GM10248 (cell line): ENCODE results near the gene LIX1.

Source experiments
- CTCF ChIA-PET: fragments of 300-600 bp; sonication (Branson Sonifier 250); formaldehyde crosslinking; extraction: SDS; loops from one replicate; lab custom pipeline; 2021; ENCODE audit warnings: antibody characterized with exemption; lab: Yijun Ruan, JAX
- POLR2A ChIA-PET: fragments of 350-650 bp; sonication (Branson Sonifier 250); formaldehyde crosslinking; extraction: SDS; loops from one replicate; lab custom pipeline; 2020; ENCODE audit warnings: antibody characterized with exemption; lab: Yijun Ruan, JAX
- DNase-seq: peaks from one replicate; pipeline ENCODE4 v3.0.0; 2012; ENCODE audit errors: extremely low spot score
- TF ChIP-seq, protein P1 (sequence below): IDR thresholded peaks from 2 replicates; pipeline ENCODE4 v1.5.1; 2012; ENCODE audit warnings: mild to moderate bottlenecking, low read depth; ENCODE audit errors: extremely low read depth, missing control alignments, control extremely low read depth

Gene LIX1

DNA sequence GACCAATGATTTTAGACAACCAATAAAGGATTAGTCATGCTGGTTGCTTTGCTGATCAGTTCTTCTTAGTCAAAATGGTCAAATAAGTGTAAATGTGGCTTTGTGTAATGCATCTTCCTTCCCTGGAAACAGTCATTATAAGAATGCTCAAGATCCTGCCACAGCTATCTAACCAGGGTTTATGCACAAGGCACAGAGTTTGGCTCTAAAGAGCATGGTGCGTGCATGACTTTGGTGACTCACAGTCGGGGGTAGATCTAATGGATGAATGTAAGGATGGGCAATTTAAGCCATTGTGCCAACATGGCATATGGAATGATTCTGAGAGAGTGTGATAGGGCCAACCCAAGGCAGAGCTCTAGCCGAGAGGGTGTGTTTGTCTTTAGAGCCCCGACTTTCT, 6.5 kb downstream of the LIX1 start:
- no peak for DNase-seq
- ChIA-PET POLR2A (no interaction called here), CTCF (no interaction called here)

DNA sequence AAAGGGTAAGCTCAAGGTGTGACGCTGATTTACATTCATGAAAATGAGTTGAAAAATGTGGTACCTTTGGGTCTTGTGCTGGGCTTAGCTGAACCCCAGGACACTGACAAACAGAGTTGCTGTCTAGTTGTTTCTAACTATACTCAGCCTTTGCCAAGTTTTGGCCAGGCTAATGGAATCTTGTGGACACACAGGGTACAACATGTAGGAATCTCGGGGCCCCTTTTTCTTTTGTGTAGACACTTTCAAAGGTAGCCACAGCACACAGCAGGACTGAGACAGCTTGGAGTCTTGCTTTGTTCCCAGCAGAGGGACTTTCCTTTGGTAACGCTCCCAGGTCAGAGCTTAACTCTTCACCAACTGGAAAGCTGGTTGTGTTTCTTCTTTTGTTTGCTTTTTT, 7.8 kb downstream of the LIX1 start:
- TF ChIP-seq, protein P1, sequence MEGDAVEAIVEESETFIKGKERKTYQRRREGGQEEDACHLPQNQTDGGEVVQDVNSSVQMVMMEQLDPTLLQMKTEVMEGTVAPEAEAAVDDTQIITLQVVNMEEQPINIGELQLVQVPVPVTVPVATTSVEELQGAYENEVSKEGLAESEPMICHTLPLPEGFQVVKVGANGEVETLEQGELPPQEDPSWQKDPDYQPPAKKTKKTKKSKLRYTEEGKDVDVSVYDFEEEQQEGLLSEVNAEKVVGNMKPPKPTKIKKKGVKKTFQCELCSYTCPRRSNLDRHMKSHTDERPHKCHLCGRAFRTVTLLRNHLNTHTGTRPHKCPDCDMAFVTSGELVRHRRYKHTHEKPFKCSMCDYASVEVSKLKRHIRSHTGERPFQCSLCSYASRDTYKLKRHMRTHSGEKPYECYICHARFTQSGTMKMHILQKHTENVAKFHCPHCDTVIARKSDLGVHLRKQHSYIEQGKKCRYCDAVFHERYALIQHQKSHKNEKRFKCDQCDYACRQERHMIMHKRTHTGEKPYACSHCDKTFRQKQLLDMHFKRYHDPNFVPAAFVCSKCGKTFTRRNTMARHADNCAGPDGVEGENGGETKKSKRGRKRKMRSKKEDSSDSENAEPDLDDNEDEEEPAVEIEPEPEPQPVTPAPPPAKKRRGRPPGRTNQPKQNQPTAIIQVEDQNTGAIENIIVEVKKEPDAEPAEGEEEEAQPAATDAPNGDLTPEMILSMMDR = no peak
- ChIA-PET CTCF (interaction anchor here (1.0 to 1.3 kb wide), 3 partner anchors 10 to 266 kb away, joined by 3 read pairs; no protein-coding TSS in a partner anchor), POLR2A (no interaction called here)
- no peak for DNase-seq

More for the DNA sequence above, 6.5 kb downstream of the LIX1 start:
- TF ChIP-seq, protein P1 = no peak

- CTCF ChIA-PET = interaction anchor here (1.0 to 2.9 kb wide), 2 partner anchors 8 to 9 kb away, joined by 3 to 11 read pairs; partner anchors contain the start of gene LIX1
- no peak for DNase-seq
- TF ChIP-seq, protein P1 = no peak
- POLR2A ChIA-PET = no interaction called here
Observed at GRCh38 chr5:97133101-97133500, 9.3 kb downstream of the LIX1 start.

GRCh38 chr5:97131921-97132320, 10.5 kb downstream of the LIX1 start:
- TF ChIP-seq, protein P1 = no peak

DNA sequence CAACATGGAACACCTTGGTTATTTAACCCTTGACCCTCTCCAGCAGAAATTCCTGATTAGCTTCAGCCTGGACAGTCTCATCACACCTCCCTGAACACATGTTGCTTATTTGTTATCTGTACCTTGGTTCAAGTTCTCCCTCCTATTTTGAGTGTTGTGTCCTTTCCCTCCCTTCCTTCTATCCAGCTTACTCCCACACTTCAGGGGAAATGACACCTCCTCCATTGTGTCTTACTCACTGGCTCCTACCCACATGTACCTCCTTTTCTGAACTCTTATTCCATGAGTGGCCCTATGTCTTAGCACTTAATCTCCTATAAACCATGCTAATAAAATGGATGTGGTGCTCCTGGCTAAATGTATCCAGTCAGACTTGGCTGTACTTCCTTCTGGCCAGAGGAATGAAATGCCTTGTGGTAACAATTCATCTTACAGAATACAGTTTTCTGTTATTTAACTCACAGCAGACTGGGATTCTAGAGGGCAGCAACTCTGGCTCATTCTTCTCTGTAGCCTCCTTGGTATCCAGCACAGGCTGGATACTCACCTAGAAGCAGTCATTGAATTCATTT, 11.2 kb downstream of the LIX1 start:
- TF ChIP-seq, protein P1 = no peak
- ChIA-PET CTCF (interaction anchor here (0.7 to 2.9 kb wide), 4 partner anchors 10 to 263 kb away, joined by 3 to 11 read pairs (median 4); no protein-coding TSS in a partner anchor), POLR2A (no interaction called here)
- no peak for DNase-seq

More at GRCh38 chr5:97131921-97132320, 10.5 kb downstream of the LIX1 start:
- ChIA-PET CTCF (interaction anchor here (0.8 to 2.9 kb wide), 2 partner anchors 9 to 263 kb away, joined by 3 to 11 read pairs; no protein-coding TSS in a partner anchor), POLR2A (no interaction called here)
- no peak for DNase-seq

DNA sequence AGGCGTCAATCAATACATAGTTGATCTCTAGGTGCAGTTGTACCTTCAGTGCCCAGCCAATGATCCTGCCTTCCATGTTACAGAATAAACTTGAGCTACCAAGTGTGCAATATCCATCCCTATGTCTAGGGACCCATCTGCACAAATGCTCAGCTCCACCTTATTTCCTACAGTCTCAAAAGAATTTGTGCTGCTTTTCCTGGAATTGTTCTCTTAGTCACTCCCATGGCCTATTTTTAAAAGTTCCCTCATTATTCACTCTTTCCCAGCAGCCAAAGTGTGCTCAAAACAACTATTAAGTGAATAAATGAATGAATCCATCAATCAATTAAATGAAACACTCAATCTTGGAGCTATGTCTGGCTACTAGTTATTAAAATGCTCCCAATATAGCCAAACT, 14.7 kb downstream of the LIX1 start:
- DNase-seq = no peak
- ChIA-PET CTCF (interaction anchor here (1.2 kb wide), 2 partner anchors 11 to 15 kb away, joined by 3 read pairs; partner anchors contain the start of gene LIX1), POLR2A (no interaction called here)
- TF ChIP-seq, protein P1 = no peak
